ENCODE measurements around the gene FCHSD2. TPM values are rescaled to one million over a fixed set of nuclear protein-coding genes. Genes with fewer than 3 reads are reported as not detected.

FCHSD2 gene
- total RNA-seq, 1 donor from 2014 or later: 16.3 TPM

DNA sequence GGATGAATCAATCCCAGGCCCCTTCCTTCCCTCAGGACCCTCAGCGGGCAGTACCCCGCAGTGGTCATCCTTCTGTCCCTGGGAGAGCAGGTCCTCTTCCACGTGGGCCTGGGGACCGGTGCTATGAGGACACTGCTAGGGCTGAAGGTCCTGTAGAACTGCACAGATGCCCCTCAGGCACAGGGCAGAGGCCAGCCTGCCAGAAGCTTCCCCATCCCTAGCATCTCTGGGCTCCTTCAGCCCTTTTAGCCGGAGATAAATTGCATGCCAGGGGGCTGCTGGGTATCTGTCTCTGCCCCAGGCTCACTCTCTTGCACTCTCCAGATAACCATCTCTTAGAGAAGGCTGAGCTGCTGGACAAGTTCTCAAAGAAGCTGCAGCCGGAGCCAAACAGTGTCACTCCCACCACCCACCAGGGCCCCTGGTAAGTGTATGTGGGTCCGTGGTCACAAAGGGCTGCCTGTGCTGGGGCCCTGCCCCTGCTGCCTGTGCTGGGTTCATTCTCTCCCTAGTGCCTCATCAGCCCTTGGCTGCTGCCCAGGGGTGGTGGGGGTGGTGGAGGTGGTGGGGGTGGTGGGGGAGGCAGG, 325.6 kb downstream of the FCHSD2 start:
- H3K27me3 ChIP-seq: no peaks in the 10 kb centered on the region
- H3K9me3 ChIP-seq: no peaks in the 10 kb centered on the region
- peak overlapping the region in 1 of 2 donors; percentile 96 for H3K27ac ChIP-seq
- H3K4me1 ChIP-seq: peaks cover 12 to 31% of the 10 kb centered on the region in 2 donors
- intact Hi-C loops (cut with DNase I): no loop called here
- no peak for DNase-seq (ENCODE audit: low spot score in 2 of 2)
- H3K4me3 ChIP-seq: no peak overlapping the region
- TF ChIP-seq CTCF (IDR thresholded peaks at IDR 0.05): no peak
- peaks cover 14 to 17% of the 10 kb centered on the region in 2 donors for H3K36me3 ChIP-seq

DNA sequence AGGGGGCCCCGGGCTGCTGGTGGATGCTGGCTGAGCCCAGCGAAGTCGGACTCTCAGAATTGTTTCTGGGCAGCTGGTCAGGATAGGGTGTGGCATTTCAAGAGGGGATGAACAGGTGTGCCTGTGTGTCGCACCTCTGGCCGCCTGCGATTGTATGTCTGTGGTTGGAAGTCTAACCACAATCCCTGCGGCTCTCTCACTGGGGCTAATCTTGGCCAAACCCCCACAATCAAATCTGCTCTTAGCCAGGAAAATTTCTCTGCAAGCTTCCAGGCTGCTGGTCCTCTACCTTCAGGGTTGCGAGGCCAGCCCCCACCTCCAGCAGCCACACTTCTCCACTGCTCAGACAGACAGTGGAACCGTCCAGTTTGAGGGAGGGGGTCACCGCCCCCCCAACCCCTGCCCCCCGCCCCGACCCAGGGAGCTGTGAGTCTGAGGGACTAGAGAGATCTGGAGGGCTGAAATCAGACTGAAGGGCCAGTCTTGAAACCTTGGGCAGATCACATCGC, 327.0 kb downstream of the FCHSD2 start:
- intact Hi-C loops (cut with DNase I): no loop called here

GRCh38 chr11:72814286-72815109, 327.6 kb downstream of the FCHSD2 start, which contains the start of gene ATG16L2:
Gene ATG16L2 (plus strand): TSS chr11:72814411. CDS start chr11:72814446, 35 bp downstream.
- Histone ChIP-seq H3K4me3 (peak within 1 kb of the TSS; percentile 81 to 85), H3K4me1 (peaks cover 10 to 29% of the 10 kb centered on the region in 2 donors), H3K27me3 (no peaks in the 10 kb centered on the region), H3K9me3 (no peaks in the 10 kb centered on the region), H3K36me3 (peaks cover 14 to 16% of the 10 kb centered on the region in 2 donors), H3K27ac (peak within 1 kb of the TSS; percentile 92 to 96)
- peak in 1 of 2 donors; percentile 85 for DNase-seq (ENCODE audit: low spot score in 2 of 2)
- TF ChIP-seq CTCF (IDR thresholded peaks at IDR 0.05): peak; percentile 7 to 61 (median 22)
- intact Hi-C loops (cut with DNase I): loop anchor here (1.0 kb wide), 3 partner anchors 21 to 92 kb away; partner anchors contain the start of gene ARAP1

More for the DNA sequence above, 327.0 kb downstream of the FCHSD2 start:
- Histone ChIP-seq H3K4me3 (peak overlapping the region; percentile 81 to 85), H3K27me3 (no peaks in the 10 kb centered on the region), H3K27ac (peak overlapping the region; percentile 92 to 96), H3K9me3 (no peaks in the 10 kb centered on the region), H3K36me3 (peaks cover 14 to 19% of the 10 kb centered on the region in 2 donors), H3K4me1 (peaks cover 10 to 29% of the 10 kb centered on the region in 2 donors)
- no peak for DNase-seq (ENCODE audit: low spot score in 2 of 2)
- no peak for TF ChIP-seq CTCF (IDR thresholded peaks at IDR 0.05)

GRCh38 chr11:72813740-72814285, 328.3 kb downstream of the FCHSD2 start:
- peaks cover 10 to 29% of the 10 kb centered on the region in 2 donors for H3K4me1 ChIP-seq
- TF ChIP-seq CTCF (IDR thresholded peaks at IDR 0.05): no peak

GRCh38 chr11:72812967-72813739, 329.0 kb downstream of the FCHSD2 start:
- intact Hi-C loops (cut with DNase I): no loop called here
- H3K4me1 ChIP-seq: peaks cover 10 to 29% of the 10 kb centered on the region in 2 donors
- no peaks in the 10 kb centered on the region for H3K9me3 ChIP-seq
- TF ChIP-seq CTCF (IDR thresholded peaks at IDR 0.05): peak; percentile 41 to 54 (median 41)
- H3K4me3 ChIP-seq: peak overlapping the region; percentile 81 to 85
- DNase-seq (ENCODE audit: low spot score in 2 of 2): peak; percentile 61 to 93
- peaks cover 9 to 14% of the 10 kb centered on the region in 2 donors for H3K36me3 ChIP-seq
- no peaks in the 10 kb centered on the region for H3K27me3 ChIP-seq
- peak overlapping the region; percentile 92 to 96 for H3K27ac ChIP-seq

More at GRCh38 chr11:72813740-72814285, 328.3 kb downstream of the FCHSD2 start:
- Histone ChIP-seq H3K27me3 (no peaks in the 10 kb centered on the region), H3K4me3 (peak overlapping the region; percentile 81 to 85), H3K36me3 (peaks cover 16 to 21% of the 10 kb centered on the region in 2 donors), H3K9me3 (no peaks in the 10 kb centered on the region), H3K27ac (peak overlapping the region; percentile 92 to 96)
- intact Hi-C loops (cut with DNase I): loop anchor here (1.0 kb wide), 3 partner anchors 21 to 92 kb away; partner anchors contain the start of gene ARAP1
- DNase-seq (ENCODE audit: low spot score in 2 of 2): peak in 1 of 2 donors; percentile 88
